ENCODE measurements around the gene ZNF165.

Gene ZNF165

DNA sequence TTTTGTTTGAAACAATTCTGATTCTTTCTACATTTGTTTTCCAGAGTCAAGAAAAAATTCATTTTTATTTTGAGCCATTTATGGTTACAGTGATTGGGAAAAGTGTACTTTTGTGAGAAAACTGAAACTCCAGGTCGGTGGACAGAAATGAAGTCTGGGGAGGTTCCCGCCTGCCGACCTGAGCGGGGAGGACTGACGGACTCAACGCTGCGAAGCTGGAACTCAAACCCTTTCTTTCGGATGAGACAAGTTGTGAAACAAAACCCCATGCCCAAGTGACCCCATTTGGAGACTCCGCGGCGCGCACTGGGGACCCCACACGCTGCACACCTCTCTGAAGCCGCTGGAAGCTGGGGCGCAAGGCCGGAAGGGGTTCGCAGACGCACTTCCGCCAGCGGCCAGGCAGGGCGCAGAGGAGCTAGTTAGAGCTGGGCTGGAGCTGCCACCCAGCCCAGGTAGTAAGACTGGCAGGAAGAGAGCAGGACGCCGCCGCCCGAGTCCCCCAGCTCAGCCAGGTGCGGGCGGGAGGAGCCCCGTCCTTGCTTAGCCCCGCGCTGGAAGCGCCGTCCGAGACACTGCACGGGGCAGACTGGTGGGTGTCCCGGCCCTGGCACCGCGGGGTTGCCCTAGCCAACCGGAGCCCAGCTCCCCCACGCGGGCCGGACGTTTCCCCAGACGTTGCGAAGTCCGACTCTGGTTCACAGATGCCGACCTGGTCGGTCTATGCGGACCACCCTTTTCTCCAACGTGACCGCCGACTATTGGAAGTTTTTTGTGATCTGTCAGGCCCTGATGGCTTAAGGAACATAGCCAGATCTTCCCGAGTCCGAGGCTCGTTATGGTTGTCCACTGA, 24.2 kb downstream of the ZNF165 start (continued):
- TF ChIP-seq ZNF670 (tag by site-specific recombination; IDR thresholded peaks at IDR 0.05; ENCODE audit: low read depth) (no peak), ZNF600 (tag by site-specific recombination; IDR thresholded peaks at IDR 0.05) (peak; percentile 97), KLF7 (tag by site-specific recombination; IDR thresholded peaks at IDR 0.05; ENCODE audit: borderline replicate concordance) (0 out of 2 replicates have a peak, but pooled peaks have one; percentile 27), ZNF266 (tag by site-specific recombination; IDR thresholded peaks at IDR 0.05; ENCODE audit: low read depth) (no peak), ZNF449 (tag by site-specific recombination; IDR thresholded peaks at IDR 0.05) (no peak; the same call in 1 of the 2 replicates), ZNF596 (tag by site-specific recombination; IDR thresholded peaks at IDR 0.05) (no peak), ZNF513 (tag by site-specific recombination; IDR thresholded peaks at IDR 0.05) (no peak), ZNF830 (tag by site-specific recombination; IDR thresholded peaks at IDR 0.05; ENCODE audit: low read depth) (no peak), GLI2 (tag by site-specific recombination; IDR thresholded peaks at IDR 0.05; ENCODE audit: borderline replicate concordance, low read depth) (no peak), GLIS2 (tag by site-specific recombination; IDR thresholded peaks at IDR 0.05) (peak; percentile 96), ZNF121 (tag by site-specific recombination; IDR thresholded peaks at IDR 0.05) (peak; percentile 54), ZNF174 (tag by site-specific recombination; IDR thresholded peaks at IDR 0.05) (no peak), ZNF335 (tag by site-specific recombination; conservative IDR thresholded peaks at IDR 0.05) (peak; percentile 67), ZNF645 (tag by site-specific recombination; IDR thresholded peaks at IDR 0.05) (no peak), ZNF692 (tag by site-specific recombination; IDR thresholded peaks at IDR 0.05) (peak; percentile 67; the same call in 1 of the 2 replicates), ZFP3 (tag by site-specific recombination; IDR thresholded peaks at IDR 0.05; ENCODE audit: low read depth) (no peak), ZNF660 (tag by site-specific recombination; IDR thresholded peaks at IDR 0.05) (peak; percentile 86), SETDB1 (IDR thresholded peaks at IDR 0.05; ENCODE audit: insufficient read length, low read length) (no peak), ZNF623 (tag by site-specific recombination; IDR thresholded peaks at IDR 0.05) (no peak), ZNF843 (tag by site-specific recombination; IDR thresholded peaks at IDR 0.05) (peak; percentile 51), PRDM1 (tag by site-specific recombination; IDR thresholded peaks at IDR 0.05) (no peak), ZFP37 (tag by site-specific recombination; IDR thresholded peaks at IDR 0.05) (peak; percentile 82), SP7 (tag by site-specific recombination; IDR thresholded peaks at IDR 0.05) (peak; percentile 69), ZNF416 (tag by site-specific recombination; IDR thresholded peaks at IDR 0.05) (no peak), KLF8 (tag by site-specific recombination; IDR thresholded peaks at IDR 0.05) (peak; percentile 38; the same call in 1 of the 2 replicates), ZNF621 (tag by site-specific recombination; IDR thresholded peaks at IDR 0.05) (no peak)
- TF ChIP-seq, protein P1, sequence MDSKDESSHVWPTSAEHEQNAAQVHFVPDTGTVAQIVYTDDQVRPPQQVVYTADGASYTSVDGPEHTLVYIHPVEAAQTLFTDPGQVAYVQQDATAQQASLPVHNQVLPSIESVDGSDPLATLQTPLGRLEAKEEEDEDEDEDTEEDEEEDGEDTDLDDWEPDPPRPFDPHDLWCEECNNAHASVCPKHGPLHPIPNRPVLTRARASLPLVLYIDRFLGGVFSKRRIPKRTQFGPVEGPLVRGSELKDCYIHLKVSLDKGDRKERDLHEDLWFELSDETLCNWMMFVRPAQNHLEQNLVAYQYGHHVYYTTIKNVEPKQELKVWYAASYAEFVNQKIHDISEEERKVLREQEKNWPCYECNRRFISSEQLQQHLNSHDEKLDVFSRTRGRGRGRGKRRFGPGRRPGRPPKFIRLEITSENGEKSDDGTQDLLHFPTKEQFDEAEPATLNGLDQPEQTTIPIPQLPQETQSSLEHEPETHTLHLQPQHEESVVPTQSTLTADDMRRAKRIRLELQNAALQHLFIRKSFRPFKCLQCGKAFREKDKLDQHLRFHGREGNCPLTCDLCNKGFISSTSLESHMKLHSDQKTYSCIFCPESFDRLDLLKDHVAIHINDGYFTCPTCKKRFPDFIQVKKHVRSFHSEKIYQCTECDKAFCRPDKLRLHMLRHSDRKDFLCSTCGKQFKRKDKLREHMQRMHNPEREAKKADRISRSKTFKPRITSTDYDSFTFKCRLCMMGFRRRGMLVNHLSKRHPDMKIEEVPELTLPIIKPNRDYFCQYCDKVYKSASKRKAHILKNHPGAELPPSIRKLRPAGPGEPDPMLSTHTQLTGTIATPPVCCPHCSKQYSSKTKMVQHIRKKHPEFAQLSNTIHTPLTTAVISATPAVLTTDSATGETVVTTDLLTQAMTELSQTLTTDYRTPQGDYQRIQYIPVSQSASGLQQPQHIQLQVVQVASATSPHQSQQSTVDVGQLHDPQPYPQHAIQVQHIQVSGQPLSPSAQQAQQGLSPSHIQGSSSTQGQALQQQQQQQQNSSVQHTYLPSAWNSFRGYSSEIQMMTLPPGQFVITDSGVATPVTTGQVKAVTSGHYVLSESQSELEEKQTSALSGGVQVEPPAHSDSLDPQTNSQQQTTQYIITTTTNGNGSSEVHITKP (tag by site-specific recombination; IDR thresholded peaks at IDR 0.05): no peak; the same call in 1 of the 2 replicates
- TF ChIP-seq, protein P2, sequence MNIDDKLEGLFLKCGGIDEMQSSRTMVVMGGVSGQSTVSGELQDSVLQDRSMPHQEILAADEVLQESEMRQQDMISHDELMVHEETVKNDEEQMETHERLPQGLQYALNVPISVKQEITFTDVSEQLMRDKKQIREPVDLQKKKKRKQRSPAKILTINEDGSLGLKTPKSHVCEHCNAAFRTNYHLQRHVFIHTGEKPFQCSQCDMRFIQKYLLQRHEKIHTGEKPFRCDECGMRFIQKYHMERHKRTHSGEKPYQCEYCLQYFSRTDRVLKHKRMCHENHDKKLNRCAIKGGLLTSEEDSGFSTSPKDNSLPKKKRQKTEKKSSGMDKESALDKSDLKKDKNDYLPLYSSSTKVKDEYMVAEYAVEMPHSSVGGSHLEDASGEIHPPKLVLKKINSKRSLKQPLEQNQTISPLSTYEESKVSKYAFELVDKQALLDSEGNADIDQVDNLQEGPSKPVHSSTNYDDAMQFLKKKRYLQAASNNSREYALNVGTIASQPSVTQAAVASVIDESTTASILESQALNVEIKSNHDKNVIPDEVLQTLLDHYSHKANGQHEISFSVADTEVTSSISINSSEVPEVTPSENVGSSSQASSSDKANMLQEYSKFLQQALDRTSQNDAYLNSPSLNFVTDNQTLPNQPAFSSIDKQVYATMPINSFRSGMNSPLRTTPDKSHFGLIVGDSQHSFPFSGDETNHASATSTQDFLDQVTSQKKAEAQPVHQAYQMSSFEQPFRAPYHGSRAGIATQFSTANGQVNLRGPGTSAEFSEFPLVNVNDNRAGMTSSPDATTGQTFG (tag by site-specific recombination; IDR thresholded peaks at IDR 0.05; ENCODE audit: borderline replicate concordance): no peak

Data from HEK293 (cell line).